GM21381 (cell line): ENCODE data around the gene TNFSF11.

Experiments used
- ATAC-seq: cut with Tn5 transposase; IDR thresholded peaks from one replicate; pipeline ENCODE4 v1.9.1; 2021; ENCODE audit warnings: mild to moderate bottlenecking, moderate library complexity; ENCODE audit not compliant: unreplicated experiment

The TNFSF11 gene

DNA sequence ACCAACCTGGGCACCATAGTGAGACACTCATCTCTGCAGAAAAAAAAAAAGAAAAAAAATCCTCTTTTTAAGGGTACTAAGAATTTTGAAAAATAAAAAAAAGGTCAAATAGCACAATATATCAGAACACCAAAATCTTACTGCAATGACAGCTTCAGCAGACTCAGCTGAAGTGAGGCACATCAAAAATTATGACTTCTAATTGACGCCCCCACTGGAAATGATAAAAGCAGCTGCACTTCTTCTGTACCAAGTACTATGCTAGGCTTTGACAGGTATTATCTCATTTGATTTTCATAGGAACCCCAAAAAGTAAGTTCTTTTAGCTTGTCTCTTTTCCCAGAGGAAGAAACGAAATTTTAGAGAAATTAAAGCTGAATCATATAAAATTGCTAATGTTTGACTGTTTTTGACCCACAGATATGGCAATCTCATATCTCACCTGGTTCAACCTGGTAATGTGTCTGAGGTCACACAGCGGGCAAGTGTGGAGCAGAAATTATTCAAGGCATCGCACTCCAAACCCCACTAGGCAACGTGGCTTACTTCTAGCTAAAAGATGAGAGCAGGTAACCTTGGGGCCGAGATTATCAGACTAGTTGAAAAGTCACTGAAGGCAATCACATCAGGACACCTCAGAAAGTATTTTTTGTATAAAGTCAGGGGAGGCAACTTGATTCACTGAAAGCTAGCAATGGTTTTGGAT, 78.1 kb downstream of the TNFSF11 start:
- ATAC-seq = no peak

- ATAC-seq = no peak
Observed at GRCh38 chr13:42652642-42653415, 78.9 kb downstream of the TNFSF11 start.

DNA sequence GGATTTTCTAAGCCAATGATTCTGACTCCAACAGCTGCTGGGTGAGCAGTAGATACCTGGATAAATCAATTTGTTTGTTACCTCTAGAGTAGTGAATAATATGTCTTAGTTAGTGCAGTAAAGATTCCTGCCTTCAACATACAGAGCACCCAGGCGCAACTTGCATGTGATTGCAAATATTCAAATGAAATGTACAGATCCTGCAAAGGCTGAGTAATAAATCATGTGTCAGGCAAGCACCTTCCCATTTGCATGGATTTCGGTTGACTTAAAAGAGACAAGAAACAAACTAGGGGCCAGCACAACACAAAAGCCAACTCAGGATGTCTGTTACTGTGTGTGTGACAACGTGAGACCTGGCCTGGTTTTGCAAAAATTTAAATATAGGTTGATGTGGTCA, 79.7 kb downstream of the TNFSF11 start:
- ATAC-seq = no peak

DNA sequence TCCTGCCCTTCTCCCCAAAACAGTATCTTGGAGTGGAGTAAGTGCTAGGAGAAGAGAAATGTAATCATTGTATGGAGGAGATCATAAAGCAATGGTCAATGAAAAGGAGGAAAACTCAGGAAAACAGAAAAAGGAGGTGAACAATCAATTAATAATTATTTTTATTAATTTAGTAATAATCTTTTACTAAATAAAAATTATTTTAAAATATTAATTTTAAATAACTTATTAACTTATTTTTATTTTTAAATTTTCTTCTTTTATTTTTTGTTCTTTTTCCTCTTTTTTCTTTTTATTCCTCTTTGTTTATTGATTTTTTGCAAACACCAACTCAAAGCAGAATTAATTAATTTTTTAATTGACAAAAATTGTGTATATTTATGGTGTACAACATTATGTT, 80.3 kb downstream of the TNFSF11 start:
- no peak for ATAC-seq

- no peak for ATAC-seq
Observed at GRCh38 chr13:42654722-42655121, 80.8 kb downstream of the TNFSF11 start.

GRCh38 chr13:42656161-42656560, 82.2 kb downstream of the TNFSF11 start:
- no peak for ATAC-seq

DNA sequence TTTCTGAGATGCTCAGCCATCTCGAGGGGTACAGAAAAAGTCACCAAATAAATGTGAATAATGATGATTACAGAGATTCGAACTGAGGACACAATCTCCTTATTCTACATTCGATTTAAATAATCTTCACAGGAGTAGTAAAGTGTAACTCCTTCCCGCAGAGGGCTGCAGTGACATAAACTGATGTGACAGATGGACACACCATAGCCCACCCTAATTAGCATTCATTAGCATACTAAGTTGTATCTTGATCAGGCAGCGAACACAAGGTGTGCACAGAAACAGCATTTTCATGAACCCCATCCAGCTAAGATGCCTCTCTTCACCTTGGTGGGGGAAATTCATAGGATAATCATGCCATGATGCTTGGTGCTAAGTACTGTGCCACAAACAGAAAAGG, 83.0 kb downstream of the TNFSF11 start:
- no peak for ATAC-seq
